DND-41 (cell line): ENCODE data around the gene GALNT13.

Experiments used
- CTCF ChIP-seq: IDR thresholded peaks from 2 replicates; pipeline ENCODE4 v1.5.1; 2012; ENCODE audit warnings: borderline replicate concordance, low read length, moderate library complexity, mild to moderate bottlenecking; ENCODE audit not compliant: poor library complexity, severe bottlenecking; ENCODE audit errors: extremely low read depth
- EZH2 ChIP-seq: IDR thresholded peaks from 3 replicates; pipeline ENCODE4 v1.6.1; 2012; ENCODE audit warnings: borderline replicate concordance, low read depth, mild to moderate bottlenecking, moderate library complexity, low read length, inconsistent platforms; ENCODE audit not compliant: severe bottlenecking

DNA sequence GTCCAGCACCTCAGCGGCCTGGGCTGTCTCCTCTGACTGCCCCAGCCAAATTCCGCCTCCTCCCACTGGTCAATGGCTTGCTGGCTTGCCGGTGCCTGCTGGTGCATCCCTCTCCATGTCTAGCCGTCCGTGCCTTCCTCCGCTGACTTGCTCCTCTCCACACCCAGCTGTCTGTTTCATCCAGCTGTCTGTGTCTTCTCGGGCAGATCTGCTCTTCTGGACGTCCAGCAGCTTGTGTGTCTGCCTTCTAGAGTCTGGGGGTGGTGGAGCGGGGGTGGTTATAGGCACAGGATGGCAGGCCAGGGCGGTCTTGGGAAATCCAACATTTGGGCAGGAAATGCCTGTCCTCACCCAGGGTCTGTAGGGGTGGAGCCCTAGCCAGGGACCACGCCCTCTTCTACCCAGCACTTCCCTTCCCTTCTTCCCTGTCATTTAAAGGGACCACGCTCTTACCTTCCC, 369.2 kb downstream of the GALNT13 start:
- TF ChIP-seq CTCF, result no peak
- no peak for TF ChIP-seq EZH2
